Body of pancreas (tissue), 4 donors: ENCODE measurements around the gene CLEC4F. TPM values are rescaled to one million over a fixed set of nuclear protein-coding genes. Genes with fewer than 3 reads are reported as not detected.

ENCODE experiments used
- ATAC-seq: fragments of 150-250 bp; one replicate; pipeline ENCODE4 v1.9.1; 2016
- DNase-seq, 4 donors: peaks; one replicate each; pipeline ENCODE4 v3.0.0-alpha.2; 2019
- H3K27ac ChIP-seq, 4 donors: fragments of 200-600 bp; sonication (generic); 1 replicate in 3 of 4; 2 replicates in 1 of 4; pipeline versions ENCODE4 v1.5.1 to v1.6.1; 2016 to 2019; ENCODE audit warnings: mild to moderate bottlenecking in 1 of 4, mixed read lengths in 1 of 4, moderate library complexity in 1 of 4
- H3K27me3 ChIP-seq, 2 donors: fragments of 200-600 bp; sonication (generic); one replicate each; pipeline ENCODE4 v1.6.0; 2016; ENCODE audit warnings: mild to moderate bottlenecking in 1 of 2
- H3K36me3 ChIP-seq, 2 donors: fragments of 200-600 bp; sonication (generic); replicated peaks in 1 of 2; 2 replicates each; pipeline ENCODE4 v1.5.1; 2016; ENCODE audit warnings: low read depth in 2 of 2; ENCODE audit not compliant: insufficient read depth in 1 of 2
- H3K4me1 ChIP-seq: fragments of 200-600 bp; sonication (generic); one replicate; pipeline ENCODE4 v1.6.0; 2016
- H3K4me3 ChIP-seq, 2 donors: fragments of 200-600 bp; sonication (generic); 1 replicate in 1 of 2; 2 replicates in 1 of 2; pipeline ENCODE4 v1.5.1; 2016 to 2019
- H3K9me3 ChIP-seq, 3 donors: fragments of 200-600 bp; sonication (generic); 1 replicate in 2 of 3; 2 replicates in 1 of 3; pipeline ENCODE4 v1.5.1; 2016
- POLR2A ChIP-seq, 3 donors: fragments of 450-650 bp; IDR thresholded peaks; one replicate each; pipeline ENCODE4 v1.6.1; 2016; ENCODE audit warnings: antibody characterized with exemption in 3 of 3, mild to moderate bottlenecking in 2 of 3
- WGBS, 2 donors: methylation state at CpG; one replicate each; pipeline ENCODE4 v1.1.5; 2017; 5-methylcytosine and 5-hydroxymethylcytosine counted together
- intact Hi-C: fragments of 100-400 bp; cut with DNase I; formaldehyde crosslinking; loops from one replicate; pipeline ENCODE4 v1.15.1; 2023
- total RNA-seq, 2 donors: library from RNA; depleted of rRNA; stranded (reverse); fragments of >200 nt; gene quantifications; one replicate each; pipeline ENCODE4 v1.1.0, GENCODE V29; 2016
- TF ChIP-seq, protein P1 (sequence below), 7 experiments: fragments of 450-650 bp in 4 of 7; fragments of 200-600 bp in 3 of 7; sonication (generic) in 3 of 7; IDR thresholded peaks; one replicate each; pipeline ENCODE4 v1.5.1; 2016 to 2019; ENCODE audit warnings: antibody characterized with exemption in 7 of 7

Gene CLEC4F
- total RNA-seq, 2 donors from 2014 or later = 3.3 TPM; not detected in 1

GRCh38 chr2:70828914-70829824 is 8.8 kb upstream of the CLEC4F start:
- no peak overlapping the region for H3K27ac ChIP-seq
- TF ChIP-seq, protein P1, sequence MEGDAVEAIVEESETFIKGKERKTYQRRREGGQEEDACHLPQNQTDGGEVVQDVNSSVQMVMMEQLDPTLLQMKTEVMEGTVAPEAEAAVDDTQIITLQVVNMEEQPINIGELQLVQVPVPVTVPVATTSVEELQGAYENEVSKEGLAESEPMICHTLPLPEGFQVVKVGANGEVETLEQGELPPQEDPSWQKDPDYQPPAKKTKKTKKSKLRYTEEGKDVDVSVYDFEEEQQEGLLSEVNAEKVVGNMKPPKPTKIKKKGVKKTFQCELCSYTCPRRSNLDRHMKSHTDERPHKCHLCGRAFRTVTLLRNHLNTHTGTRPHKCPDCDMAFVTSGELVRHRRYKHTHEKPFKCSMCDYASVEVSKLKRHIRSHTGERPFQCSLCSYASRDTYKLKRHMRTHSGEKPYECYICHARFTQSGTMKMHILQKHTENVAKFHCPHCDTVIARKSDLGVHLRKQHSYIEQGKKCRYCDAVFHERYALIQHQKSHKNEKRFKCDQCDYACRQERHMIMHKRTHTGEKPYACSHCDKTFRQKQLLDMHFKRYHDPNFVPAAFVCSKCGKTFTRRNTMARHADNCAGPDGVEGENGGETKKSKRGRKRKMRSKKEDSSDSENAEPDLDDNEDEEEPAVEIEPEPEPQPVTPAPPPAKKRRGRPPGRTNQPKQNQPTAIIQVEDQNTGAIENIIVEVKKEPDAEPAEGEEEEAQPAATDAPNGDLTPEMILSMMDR (IDR thresholded peaks at IDR 0.05) = no peak
- TF ChIP-seq POLR2A (IDR thresholded peaks at IDR 0.05) = no peak
- WGBS, 2 donors = 57 to 70% methylated on average over 6 of the region's 6 CpGs
- intact Hi-C loops = no loop called here
- H3K36me3 ChIP-seq = no peaks in the 10 kb centered on the region
- H3K4me3 ChIP-seq = no peak overlapping the region
- ATAC-seq (no peak), DNase-seq (no peak)
- H3K9me3 ChIP-seq = no peaks in the 10 kb centered on the region
- H3K4me1 ChIP-seq = no peaks in the 10 kb centered on the region
- H3K27me3 ChIP-seq = no peaks in the 10 kb centered on the region

DNA sequence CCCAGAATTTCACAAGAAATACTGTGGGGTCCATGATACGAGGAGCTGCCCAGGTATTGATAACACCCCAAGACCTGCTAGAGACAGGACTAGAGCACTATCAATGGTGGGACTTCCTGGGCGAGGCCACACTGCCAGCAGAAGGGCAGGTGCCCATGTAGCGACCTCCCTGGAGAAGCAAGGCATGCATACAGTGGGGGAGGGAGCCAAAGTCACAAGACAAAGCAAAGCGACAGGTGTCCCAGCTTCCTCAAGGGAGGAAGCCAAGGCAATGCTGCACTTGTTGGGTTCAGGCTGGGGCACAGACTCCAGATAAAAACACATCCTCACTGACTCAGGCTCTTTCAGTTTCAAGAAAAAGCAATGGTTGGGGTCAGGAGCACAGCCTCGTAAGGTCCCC is 7.7 kb upstream of the CLEC4F start:
- Histone ChIP-seq H3K27ac (no peak overlapping the region), H3K9me3 (no peaks in the 10 kb centered on the region), H3K36me3 (no peaks in the 10 kb centered on the region), H3K4me3 (no peak overlapping the region), H3K27me3 (no peaks in the 10 kb centered on the region), H3K4me1 (no peaks in the 10 kb centered on the region)
- intact Hi-C loops = no loop called here
- TF ChIP-seq, protein P1 (IDR thresholded peaks at IDR 0.05) = no peak
- no peak for TF ChIP-seq POLR2A (IDR thresholded peaks at IDR 0.05)
- no peak for DNase-seq
- WGBS, 2 donors = 68 to 69% methylated on average over 4 to 5 of the region's 5 CpGs
- ATAC-seq = no peak

DNA sequence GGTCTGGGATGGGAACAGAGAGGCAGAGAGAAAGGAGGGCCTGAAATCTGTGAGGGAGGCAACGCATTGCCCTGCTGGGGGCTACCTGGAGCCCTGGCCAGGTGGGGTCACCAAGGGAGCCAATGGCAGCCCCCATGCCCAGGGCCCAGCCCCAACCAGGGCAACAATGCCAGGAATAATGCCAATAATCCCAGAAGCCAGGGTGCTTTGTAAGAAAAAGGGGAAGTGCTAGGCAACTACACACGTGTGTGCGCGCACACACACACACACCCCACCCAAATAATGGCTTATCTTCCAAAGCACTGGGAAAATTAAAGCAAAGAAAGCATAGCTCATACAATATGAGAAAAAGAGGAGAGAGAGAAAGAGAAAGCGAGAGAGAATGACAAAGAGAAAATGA is 7.0 kb upstream of the CLEC4F start:
- Histone ChIP-seq H3K27ac (no peak overlapping the region), H3K27me3 (no peaks in the 10 kb centered on the region), H3K4me3 (no peak overlapping the region), H3K4me1 (no peaks in the 10 kb centered on the region), H3K36me3 (no peaks in the 10 kb centered on the region), H3K9me3 (no peaks in the 10 kb centered on the region)
- WGBS, 2 donors = 65 to 87% methylated on average over 5 of the region's 5 CpGs
- no peak for TF ChIP-seq POLR2A (IDR thresholded peaks at IDR 0.05)
- TF ChIP-seq, protein P1 (IDR thresholded peaks at IDR 0.05) = no peak
- ATAC-seq (no peak), DNase-seq (no peak)
- intact Hi-C loops = no loop called here

DNA sequence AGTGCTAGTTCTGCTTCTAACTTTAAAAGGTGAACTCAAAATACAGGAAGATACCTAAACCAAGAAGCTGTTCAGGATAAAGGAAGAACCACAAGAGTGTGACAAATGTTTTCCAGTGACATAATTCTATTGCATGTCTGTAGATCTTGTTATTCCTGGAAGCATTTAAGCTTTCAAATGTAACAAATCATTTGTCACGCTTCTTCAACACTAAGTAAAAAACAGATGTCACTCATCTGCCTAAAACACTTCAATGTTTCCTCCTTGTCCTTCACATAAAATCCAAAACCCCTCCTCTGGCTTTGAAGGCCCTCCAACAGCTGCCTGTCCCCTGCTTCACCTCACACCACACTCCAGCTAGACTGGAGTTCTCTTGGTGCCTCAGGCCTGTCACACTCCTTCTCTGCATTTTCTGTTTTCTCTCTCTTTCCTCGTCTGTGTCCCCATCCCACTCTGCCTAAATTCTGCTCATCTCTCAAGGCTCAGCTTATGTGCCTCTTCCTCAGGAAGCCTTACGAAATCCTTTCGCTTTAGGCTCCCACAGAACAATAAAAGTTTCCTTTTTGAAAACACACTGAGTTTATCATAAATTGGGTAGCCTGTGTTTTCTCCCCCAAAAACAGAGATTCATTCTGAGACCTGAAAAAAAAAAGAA is 6.4 kb upstream of the CLEC4F start:
- Histone ChIP-seq H3K9me3 (no peaks in the 10 kb centered on the region), H3K27ac (no peak overlapping the region), H3K4me3 (no peak overlapping the region), H3K4me1 (no peaks in the 10 kb centered on the region), H3K36me3 (no peaks in the 10 kb centered on the region), H3K27me3 (no peaks in the 10 kb centered on the region)
- 71 to 76% methylated on average over 4 of the region's 4 CpGs for WGBS, 2 donors
- DNase-seq = no peak
- intact Hi-C loops = no loop called here
- TF ChIP-seq, protein P1 (IDR thresholded peaks at IDR 0.05) = no peak
- no peak for TF ChIP-seq POLR2A (IDR thresholded peaks at IDR 0.05)
- ATAC-seq = no peak
